ENCODE data around the gene PRF1.

The PRF1 gene

GRCh38 chr10:70592186-70592735, 10.3 kb downstream of the PRF1 start:
- Histone ChIP-seq H4K20me1 (ENCODE audit: control insufficient read depth, insufficient read depth, low read depth, low read length) (no peaks in the 10 kb centered on the region), H3K27ac (ENCODE audit: low read depth, low read length) (no peak overlapping the region), H3K79me2 (ENCODE audit: control insufficient read depth, low read length) (no peaks in the 10 kb centered on the region), H3K9me3 (ENCODE audit: control insufficient read depth, insufficient read depth, low read length) (no peaks in the 10 kb centered on the region), H3K4me2 (ENCODE audit: low read length) (no peak overlapping the region), H3K9me2 (replicated peaks; ENCODE audit: control insufficient read depth, low read length) (no peaks in the 10 kb centered on the region), H3K36me3 (ENCODE audit: control insufficient read depth, low read length) (no peaks in the 10 kb centered on the region), H3K4me1 (ENCODE audit: control insufficient read depth, low read length) (no peaks in the 10 kb centered on the region), H3F3A (ENCODE audit: control insufficient read depth, insufficient read depth) (no peaks in the 10 kb centered on the region), H3K4me3 (ENCODE audit: low read length) (no peak overlapping the region), H3K27me3 (ENCODE audit: control insufficient read depth, low read length) (peaks cover 18% of the 10 kb centered on the region; the same call in 1 of the 2 replicates)
- TF ChIP-seq EZH2phosphoT487 (IDR thresholded peaks at IDR 0.05; ENCODE audit: borderline replicate concordance, low read length) = no peak
- TF ChIP-seq, protein P1, sequence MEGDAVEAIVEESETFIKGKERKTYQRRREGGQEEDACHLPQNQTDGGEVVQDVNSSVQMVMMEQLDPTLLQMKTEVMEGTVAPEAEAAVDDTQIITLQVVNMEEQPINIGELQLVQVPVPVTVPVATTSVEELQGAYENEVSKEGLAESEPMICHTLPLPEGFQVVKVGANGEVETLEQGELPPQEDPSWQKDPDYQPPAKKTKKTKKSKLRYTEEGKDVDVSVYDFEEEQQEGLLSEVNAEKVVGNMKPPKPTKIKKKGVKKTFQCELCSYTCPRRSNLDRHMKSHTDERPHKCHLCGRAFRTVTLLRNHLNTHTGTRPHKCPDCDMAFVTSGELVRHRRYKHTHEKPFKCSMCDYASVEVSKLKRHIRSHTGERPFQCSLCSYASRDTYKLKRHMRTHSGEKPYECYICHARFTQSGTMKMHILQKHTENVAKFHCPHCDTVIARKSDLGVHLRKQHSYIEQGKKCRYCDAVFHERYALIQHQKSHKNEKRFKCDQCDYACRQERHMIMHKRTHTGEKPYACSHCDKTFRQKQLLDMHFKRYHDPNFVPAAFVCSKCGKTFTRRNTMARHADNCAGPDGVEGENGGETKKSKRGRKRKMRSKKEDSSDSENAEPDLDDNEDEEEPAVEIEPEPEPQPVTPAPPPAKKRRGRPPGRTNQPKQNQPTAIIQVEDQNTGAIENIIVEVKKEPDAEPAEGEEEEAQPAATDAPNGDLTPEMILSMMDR (IDR thresholded peaks at IDR 0.05; ENCODE audit: low read depth, low read length, poor library complexity, severe bottlenecking) = no peak

- Histone ChIP-seq H3F3A (ENCODE audit: control insufficient read depth, insufficient read depth) (no peaks in the 10 kb centered on the region), H3K27me3 (ENCODE audit: control insufficient read depth, low read length) (peaks cover 23% of the 10 kb centered on the region), H3K9me3 (ENCODE audit: control insufficient read depth, insufficient read depth, low read length) (no peaks in the 10 kb centered on the region), H3K9me2 (replicated peaks; ENCODE audit: control insufficient read depth, low read length) (no peaks in the 10 kb centered on the region), H3K27ac (ENCODE audit: low read depth, low read length) (no peak overlapping the region), H4K20me1 (ENCODE audit: control insufficient read depth, insufficient read depth, low read depth, low read length) (no peaks in the 10 kb centered on the region), H3K79me2 (ENCODE audit: control insufficient read depth, low read length) (no peaks in the 10 kb centered on the region), H3K4me2 (ENCODE audit: low read length) (no peak overlapping the region), H3K4me1 (ENCODE audit: control insufficient read depth, low read length) (no peaks in the 10 kb centered on the region), H3K36me3 (ENCODE audit: control insufficient read depth, low read length) (no peaks in the 10 kb centered on the region), H3K4me3 (ENCODE audit: low read length) (no peak overlapping the region)
- TF ChIP-seq EZH2phosphoT487 (IDR thresholded peaks at IDR 0.05; ENCODE audit: borderline replicate concordance, low read length) = no peak
- TF ChIP-seq, protein P1 (IDR thresholded peaks at IDR 0.05; ENCODE audit: low read depth, low read length, poor library complexity, severe bottlenecking) = no peak
Measured at GRCh38 chr10:70590655-70591416, 11.7 kb downstream of the PRF1 start.

- H3K9me3 ChIP-seq (ENCODE audit: control insufficient read depth, insufficient read depth, low read length) = no peaks in the 10 kb centered on the region
- H3K36me3 ChIP-seq (ENCODE audit: control insufficient read depth, low read length) = no peaks in the 10 kb centered on the region
- no peaks in the 10 kb centered on the region for H3F3A ChIP-seq (ENCODE audit: control insufficient read depth, insufficient read depth)
- no peaks in the 10 kb centered on the region for H3K9me2 ChIP-seq (replicated peaks; ENCODE audit: control insufficient read depth, low read length)
- H3K27me3 ChIP-seq (ENCODE audit: control insufficient read depth, low read length) = peaks cover 23% of the 10 kb centered on the region
- no peak overlapping the region for H3K4me3 ChIP-seq (ENCODE audit: low read length)
- no peak overlapping the region for H3K27ac ChIP-seq (ENCODE audit: low read depth, low read length)
- no peaks in the 10 kb centered on the region for H3K4me1 ChIP-seq (ENCODE audit: control insufficient read depth, low read length)
- no peaks in the 10 kb centered on the region for H3K79me2 ChIP-seq (ENCODE audit: control insufficient read depth, low read length)
- TF ChIP-seq EZH2phosphoT487 (IDR thresholded peaks at IDR 0.05; ENCODE audit: borderline replicate concordance, low read length) = no peak
- TF ChIP-seq, protein P1 (IDR thresholded peaks at IDR 0.05; ENCODE audit: low read depth, low read length, poor library complexity, severe bottlenecking) = no peak
- no peaks in the 10 kb centered on the region for H4K20me1 ChIP-seq (ENCODE audit: control insufficient read depth, insufficient read depth, low read depth, low read length)
- no peak overlapping the region for H3K4me2 ChIP-seq (ENCODE audit: low read length)
Measured at GRCh38 chr10:70589762-70590654, 12.5 kb downstream of the PRF1 start.

Measured in DOHH2 (cell line).